Measurements from ENCODE around the gene ZNF747. TPM values are rescaled to one million over a fixed set of nuclear protein-coding genes. Genes with fewer than 3 reads are reported as not detected.

The ZNF747 gene
- total and polyA plus RNA-seq, 10 of the 15 experiments (the other 5 are each of a cell fraction or from before 2014, with no cell fraction given) = 1.0 to 13.0 (median 7.2) TPM

DNA sequence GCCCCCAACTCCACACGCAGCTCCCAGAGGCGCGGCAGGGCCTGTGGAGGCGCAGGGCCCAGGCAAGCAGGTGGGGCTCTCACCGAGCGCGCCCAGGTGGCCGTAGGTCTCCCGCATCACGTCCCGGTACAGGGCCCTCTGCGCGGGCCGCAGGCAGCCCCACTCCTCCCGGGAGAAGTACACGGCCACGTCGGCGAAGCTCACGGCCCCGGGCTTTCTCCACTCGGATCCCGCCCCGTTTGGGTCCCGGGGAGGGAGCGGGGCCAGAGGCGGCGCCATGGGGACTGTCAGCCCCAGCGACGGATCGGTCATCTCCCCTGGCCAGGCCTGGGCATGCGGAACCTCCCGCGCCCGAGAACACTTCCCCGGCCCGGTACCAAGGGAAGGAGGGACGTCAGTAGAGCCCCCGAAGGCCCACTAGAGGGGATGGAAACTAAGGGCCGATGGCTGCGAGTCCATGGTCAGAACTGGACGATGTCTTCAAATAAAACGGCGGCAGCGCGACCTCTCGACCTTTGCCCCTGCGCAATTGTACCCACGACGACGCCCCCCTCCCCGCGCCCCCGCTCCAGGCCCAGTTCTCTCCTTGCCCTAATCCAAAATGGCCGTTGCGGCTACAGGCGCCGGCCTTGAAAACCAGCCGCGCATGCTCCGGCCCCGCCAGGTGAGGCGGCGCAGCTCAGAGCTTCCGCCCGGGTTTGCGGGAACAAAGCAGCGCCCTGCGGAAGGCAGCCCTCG, at the start of gene ZNF747 (continued):
- TF ChIP-seq, protein P1, sequence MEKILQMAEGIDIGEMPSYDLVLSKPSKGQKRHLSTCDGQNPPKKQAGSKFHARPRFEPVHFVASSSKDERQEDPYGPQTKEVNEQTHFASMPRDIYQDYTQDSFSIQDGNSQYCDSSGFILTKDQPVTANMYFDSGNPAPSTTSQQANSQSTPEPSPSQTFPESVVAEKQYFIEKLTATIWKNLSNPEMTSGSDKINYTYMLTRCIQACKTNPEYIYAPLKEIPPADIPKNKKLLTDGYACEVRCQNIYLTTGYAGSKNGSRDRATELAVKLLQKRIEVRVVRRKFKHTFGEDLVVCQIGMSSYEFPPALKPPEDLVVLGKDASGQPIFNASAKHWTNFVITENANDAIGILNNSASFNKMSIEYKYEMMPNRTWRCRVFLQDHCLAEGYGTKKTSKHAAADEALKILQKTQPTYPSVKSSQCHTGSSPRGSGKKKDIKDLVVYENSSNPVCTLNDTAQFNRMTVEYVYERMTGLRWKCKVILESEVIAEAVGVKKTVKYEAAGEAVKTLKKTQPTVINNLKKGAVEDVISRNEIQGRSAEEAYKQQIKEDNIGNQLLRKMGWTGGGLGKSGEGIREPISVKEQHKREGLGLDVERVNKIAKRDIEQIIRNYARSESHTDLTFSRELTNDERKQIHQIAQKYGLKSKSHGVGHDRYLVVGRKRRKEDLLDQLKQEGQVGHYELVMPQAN (conservative IDR thresholded peaks at IDR 0.05) = no peak
- TF ChIP-seq RFX5 (IDR thresholded peaks at IDR 0.05; ENCODE audit: low read depth, low read length) (no peak), HDGF (IDR thresholded peaks at IDR 0.05) (no peak), CHD2 (IDR thresholded peaks at IDR 0.05; ENCODE audit: borderline replicate concordance, low read depth, low read length) (peak; percentile 75), KDM1A (IDR thresholded peaks at IDR 0.05; ENCODE audit: borderline replicate concordance) (no peak), NR2F1 (conservative IDR thresholded peaks at IDR 0.05) (peak; percentile 96), BHLHE40 (IDR thresholded peaks at IDR 0.05; ENCODE audit: borderline replicate concordance in 1 of 2, low read depth in 2 of 2, low read length in 1 of 2) (no peak), NFYA (IDR thresholded peaks at IDR 0.05; ENCODE audit: borderline replicate concordance, low read depth, low read length) (no peak), SREBF1 (IDR thresholded peaks at IDR 0.05; ENCODE audit: low read length) (0 out of 2 replicates have a peak, but pooled peaks have one; percentile 47), LARP7 (IDR thresholded peaks at IDR 0.05) (peak; percentile 93)
- TF ChIP-seq, protein P2, sequence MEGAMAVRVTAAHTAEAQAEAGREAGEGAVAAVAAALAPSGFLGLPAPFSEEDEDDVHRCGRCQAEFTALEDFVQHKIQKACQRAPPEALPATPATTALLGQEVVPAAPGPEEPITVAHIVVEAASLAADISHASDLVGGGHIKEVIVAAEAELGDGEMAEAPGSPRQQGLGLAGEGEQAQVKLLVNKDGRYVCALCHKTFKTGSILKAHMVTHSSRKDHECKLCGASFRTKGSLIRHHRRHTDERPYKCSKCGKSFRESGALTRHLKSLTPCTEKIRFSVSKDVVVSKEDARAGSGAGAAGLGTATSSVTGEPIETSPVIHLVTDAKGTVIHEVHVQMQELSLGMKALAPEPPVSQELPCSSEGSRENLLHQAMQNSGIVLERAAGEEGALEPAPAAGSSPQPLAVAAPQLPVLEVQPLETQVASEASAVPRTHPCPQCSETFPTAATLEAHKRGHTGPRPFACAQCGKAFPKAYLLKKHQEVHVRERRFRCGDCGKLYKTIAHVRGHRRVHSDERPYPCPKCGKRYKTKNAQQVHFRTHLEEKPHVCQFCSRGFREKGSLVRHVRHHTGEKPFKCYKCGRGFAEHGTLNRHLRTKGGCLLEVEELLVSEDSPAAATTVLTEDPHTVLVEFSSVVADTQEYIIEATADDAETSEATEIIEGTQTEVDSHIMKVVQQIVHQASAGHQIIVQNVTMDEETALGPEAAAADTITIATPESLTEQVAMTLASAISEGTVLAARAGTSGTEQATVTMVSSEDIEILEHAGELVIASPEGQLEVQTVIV (IDR thresholded peaks at IDR 0.05; ENCODE audit: borderline replicate concordance, partially characterized antibody) = peak; percentile 17
